Stimulated activated CD4-positive, alpha-beta T cell treated with anti-CD3 and anti-CD28 coated beads, Interleukin-1b, Interleukin-23, amount 100 ng/mL, for 48 hours (primary cell): ENCODE data around the gene NFX1.

ENCODE experiments used
- DNase-seq: peaks from one replicate; pipeline ENCODE4 v3.0.0-alpha.2; 2020

The NFX1 gene

GRCh38 chr9:33290247-33291030 is at the start of gene NFX1:
TSS of gene NFX1 (plus strand) at chr9:33290516. CDS start at chr9:33290573, 57 bp downstream.
- DNase-seq: peak; percentile 99

- DNase-seq: no peak
Observed at GRCh38 chr9:33241298-33241697, 49.0 kb upstream of the NFX1 start.

GRCh38 chr9:33242609-33243134 is 47.6 kb upstream of the NFX1 start:
- DNase-seq: no peak

- no peak for DNase-seq
Observed at GRCh38 chr9:33244137-33244784, 46.1 kb upstream of the NFX1 start.

GRCh38 chr9:33245341-33245740 is 45.0 kb upstream of the NFX1 start:
- no peak for DNase-seq

GRCh38 chr9:33246269-33246860 is 44.0 kb upstream of the NFX1 start:
- no peak for DNase-seq

GRCh38 chr9:33248606-33249005 is 41.7 kb upstream of the NFX1 start:
- DNase-seq: no peak

- no peak for DNase-seq
Observed at GRCh38 chr9:33249087-33249658, 41.1 kb upstream of the NFX1 start.

- DNase-seq: no peak
Observed at GRCh38 chr9:33249983-33250382, 40.3 kb upstream of the NFX1 start.

GRCh38 chr9:33250458-33250995 is 39.8 kb upstream of the NFX1 start:
- DNase-seq: no peak

GRCh38 chr9:33254211-33254610 is 36.1 kb upstream of the NFX1 start:
- DNase-seq: no peak

- no peak for DNase-seq
Observed at GRCh38 chr9:33255014-33255413, 35.3 kb upstream of the NFX1 start.

GRCh38 chr9:33255471-33255870 is 34.8 kb upstream of the NFX1 start:
- no peak for DNase-seq

- no peak for DNase-seq
Observed at GRCh38 chr9:33256236-33256635, 34.1 kb upstream of the NFX1 start.

GRCh38 chr9:33257276-33257675 is 33.0 kb upstream of the NFX1 start:
- DNase-seq: no peak

- DNase-seq: no peak
Observed at GRCh38 chr9:33260372-33260771, 29.9 kb upstream of the NFX1 start.

GRCh38 chr9:33263131-33264002 is 26.9 kb upstream of the NFX1 start:
- DNase-seq: peak; percentile 16

GRCh38 chr9:33264003-33264472 is 26.3 kb upstream of the NFX1 start:
- peak; percentile 43 for DNase-seq

- peak; percentile 100 for DNase-seq
Observed at GRCh38 chr9:33264473-33265177, 25.7 kb upstream of the NFX1 start, which contains the start of the genes BAG1 and CHMP5. TSS of gene BAG1 (minus strand) at chr9:33264708. TSS of gene CHMP5 (plus strand) at chr9:33265049. CDS start at chr9:33265079, 30 bp downstream.

GRCh38 chr9:33265211-33265865 is 25.0 kb upstream of the NFX1 start:
- DNase-seq: no peak
